IMR-90 (cell line): ENCODE results near the gene RSAD1. TPM values are rescaled to one million over a fixed set of nuclear protein-coding genes. Genes with fewer than 3 reads are reported as not detected.

Source experiments
- ATAC-seq: fragments of 200-7000 bp; cut with Tn5 transposase; 2 replicates; pipeline ENCODE4 v1.9.1; 2020; ENCODE audit warnings: low read depth, mild to moderate bottlenecking, moderate library complexity
- BruUV-seq: library from RNA; stranded (reverse); fragments of 400-500 nt; replicated peaks from 2 replicates; lab custom pipeline; 2021; lab: Mats Ljungman, UMichigan
- CTCF ChIA-PET: fragments of 300-600 bp; formaldehyde crosslinking; extraction: SDS; loops from one replicate; lab custom pipeline; 2021; ENCODE audit warnings: antibody characterized with exemption; lab: Yijun Ruan, JAX
- POLR2A ChIA-PET: fragments of 300-600 bp; sonication (Branson Sonifier 250); formaldehyde crosslinking; loops from one replicate; lab custom pipeline; 2022; ENCODE audit warnings: antibody characterized with exemption; ENCODE audit not compliant: unreplicated experiment; lab: Charles Lee
- DNase-seq: peaks from one replicate; pipeline ENCODE4 v3.0.0; 2013
- H2AFZ ChIP-seq: replicated peaks from 2 replicates; pipeline ENCODE3; 2013; ENCODE audit warnings: low read length, mild to moderate bottlenecking; ENCODE audit not compliant: poor library complexity
- H2AK5ac ChIP-seq: 2 replicates; pipeline ENCODE4 v1.6.1; 2013; ENCODE audit warnings: low read depth, low read length, inconsistent platforms
- H2AK9ac ChIP-seq: replicated peaks from 2 replicates; pipeline ENCODE3; 2013; ENCODE audit warnings: mild to moderate bottlenecking, low read depth, low read length, moderate library complexity; ENCODE audit not compliant: poor library complexity
- H2BK120ac ChIP-seq: 2 replicates; pipeline ENCODE4 v1.6.1; 2013; ENCODE audit warnings: low read depth, low read length, inconsistent platforms
- H2BK15ac ChIP-seq: 3 replicates; pipeline ENCODE4 v1.6.1; 2013; ENCODE audit warnings: low read depth, low read length, inconsistent platforms
- H2BK20ac ChIP-seq: 2 replicates; pipeline ENCODE4 v1.6.1; 2013; ENCODE audit warnings: low read depth, mild to moderate bottlenecking, inconsistent platforms, low read length, moderate library complexity
- H2BK5ac ChIP-seq: 2 replicates; pipeline ENCODE4 v1.6.1; 2013; ENCODE audit warnings: mild to moderate bottlenecking, low read depth, low read length, inconsistent platforms; ENCODE audit not compliant: poor library complexity, severe bottlenecking
- H3K14ac ChIP-seq: replicated peaks from 2 replicates; pipeline ENCODE4 v1.6.1; 2013; ENCODE audit warnings: low read depth, low read length, inconsistent platforms
- H3K18ac ChIP-seq: 2 replicates; pipeline ENCODE4 v1.6.1; 2013; ENCODE audit warnings: low read depth, low read length, control low read depth
- H3K23ac ChIP-seq: 2 replicates; pipeline ENCODE4 v1.6.1; 2013; ENCODE audit warnings: low read depth, low read length, inconsistent platforms
- H3K27ac ChIP-seq: 2 replicates; pipeline ENCODE4 v1.5.1; 2013; ENCODE audit warnings: mild to moderate bottlenecking, control low read depth, low read length; ENCODE audit not compliant: insufficient read depth
- H3K27me3 ChIP-seq: 2 replicates; pipeline ENCODE4 v1.6.1; 2013; ENCODE audit warnings: low read length; ENCODE audit not compliant: control insufficient read depth, insufficient read depth
- H3K36me3 ChIP-seq: 2 replicates; pipeline ENCODE4 v1.6.1; 2013; ENCODE audit warnings: low read length, mixed read lengths; ENCODE audit not compliant: control insufficient read depth, insufficient read depth
- H3K4ac ChIP-seq: 2 replicates; pipeline ENCODE4 v1.6.1; 2013; ENCODE audit warnings: low read depth, low read length, inconsistent platforms
- H3K4me1 ChIP-seq: 2 replicates; pipeline ENCODE4 v1.6.1; 2013; ENCODE audit warnings: low read length, mixed read lengths; ENCODE audit not compliant: control insufficient read depth, insufficient read depth
- H3K4me2 ChIP-seq: 2 replicates; pipeline ENCODE4 v1.6.1; 2013; ENCODE audit warnings: low read depth, mild to moderate bottlenecking, control low read depth, low read length, moderate library complexity
- H3K4me3 ChIP-seq: 2 replicates; pipeline ENCODE4 v1.5.1; 2013; ENCODE audit warnings: low read depth, mild to moderate bottlenecking, control low read depth, low read length, moderate library complexity; ENCODE audit not compliant: insufficient read depth
- H3K56ac ChIP-seq: 2 replicates; pipeline ENCODE4 v1.6.1; 2013; ENCODE audit warnings: low read length, inconsistent platforms; ENCODE audit not compliant: insufficient read depth; ENCODE audit errors: extremely low read depth
- H3K79me1 ChIP-seq, 2 experiments: 2 replicates each; pipeline ENCODE4 v1.6.1; 2013; ENCODE audit warnings: low read length in 2 of 2, inconsistent platforms in 1 of 2, low read depth in 1 of 2
- H3K9ac ChIP-seq: 2 replicates; pipeline ENCODE4 v1.6.1; 2013; ENCODE audit warnings: low read depth, low read length, control low read depth
- H3K9me1 ChIP-seq: 2 replicates; pipeline ENCODE4 v1.6.1; 2013; ENCODE audit warnings: low read length, inconsistent platforms; ENCODE audit not compliant: insufficient read depth
- H3K9me3 ChIP-seq: 2 replicates; pipeline ENCODE4 v1.6.1; 2013; ENCODE audit warnings: low read length; ENCODE audit not compliant: control insufficient read depth, insufficient read depth
- H4K20me1 ChIP-seq: 2 replicates; pipeline ENCODE4 v1.6.1; 2013; ENCODE audit warnings: low read length, inconsistent platforms; ENCODE audit not compliant: insufficient read depth
- H4K5ac ChIP-seq: 2 replicates; pipeline ENCODE4 v1.6.1; 2013; ENCODE audit warnings: mild to moderate bottlenecking, low read depth, low read length, control low read depth
- H4K8ac ChIP-seq, 2 experiments: 2 replicates each; pipeline ENCODE4 v1.6.1; 2013; ENCODE audit warnings: low read depth in 2 of 2, low read length in 2 of 2, control low read depth in 1 of 2, inconsistent platforms in 1 of 2
- H4K91ac ChIP-seq: 2 replicates; pipeline ENCODE4 v1.6.1; 2013; ENCODE audit warnings: low read depth, low read length, inconsistent platforms; ENCODE audit not compliant: insufficient read depth
- MAFK ChIP-seq: IDR thresholded peaks from 2 replicates; pipeline ENCODE4 v1.6.1; 2012; ENCODE audit warnings: low read depth, low read length, improper control_type of control experiment
- RCOR1 ChIP-seq: IDR thresholded peaks from 2 replicates; pipeline ENCODE4 v1.6.1; 2012; ENCODE audit warnings: mild to moderate bottlenecking, low read length, improper control_type of control experiment; ENCODE audit not compliant: insufficient replicate concordance
- SMC3 ChIP-seq: fragments of 150-350 bp; IDR thresholded peaks from 2 replicates; pipeline ENCODE4 v1.6.1; 2016; ENCODE audit warnings: low read depth, mild to moderate bottlenecking, antibody characterized with exemption, low read length, moderate library complexity
- WGBS, 2 experiments: methylation state at CpG; one replicate each; pipeline versions ENCODE4 v1.1.5 to v1.1.7; 2013; ENCODE audit warnings: missing lambda C conversion rate in 2 of 2; ENCODE audit not compliant: insufficient read length in 1 of 2; ENCODE audit errors: extremely low coverage in 2 of 2; 5-methylcytosine and 5-hydroxymethylcytosine counted together
- dilution Hi-C: fragments of 300-500 bp; cut with HindIII; formaldehyde crosslinking; loops from one replicate; pipeline ENCODE4 v1.14.3; 2018; ENCODE audit warnings: low sequenced_read_pairs; ENCODE audit not compliant: unreplicated experiment
- in situ Hi-C: fragments of 300-500 bp; cut with MboI; formaldehyde crosslinking; loops from 3 replicates; pipeline ENCODE4 v1.14.3; 2019; ENCODE audit warnings: low sequenced_read_pairs, inconsistent platforms, mixed read lengths
- intact Hi-C: fragments of 100-400 bp; cut with micrococcal nuclease; formaldehyde crosslinking; loops from 2 replicates; pipeline ENCODE4 v1.10.0; 2022
- polyA plus RNA-seq, 3 experiments: library from polyadenylated mRNA; depleted of rRNA; stranded (reverse); fragments of >200 nt; gene quantifications; 2 replicates each; pipeline ENCODE4 v1.2.3, GENCODE V29; 2012; ENCODE audit warnings: low replicate concordance in 1 of 3
- total RNA-seq: library from RNA; depleted of rRNA; stranded (reverse); fragments of >200 nt; gene quantifications from 2 replicates; pipeline ENCODE4 v1.2.3, GENCODE V29; 2012
- TF ChIP-seq, protein P1 (sequence below): fragments of 150-350 bp; IDR thresholded peaks from 2 replicates; pipeline ENCODE4 v1.6.1; 2017; ENCODE audit warnings: mild to moderate bottlenecking, antibody characterized with exemption, low read length, low read depth

The RSAD1 gene
- total and polyA plus RNA-seq, 2 of the 4 experiments (the other 2 are of a cell fraction) = 10.8 to 19.2 TPM

- TF ChIP-seq MAFK = no peak
Measured at GRCh38 chr17:50514936-50515702, 36.5 kb downstream of the RSAD1 start (continued).

GRCh38 chr17:50517011-50517410 lies 38.4 kb downstream of the RSAD1 start:
- no peak overlapping the region for H2AK5ac ChIP-seq
- ChIA-PET POLR2A (no interaction called here), CTCF (no interaction called here)
- H3K36me3 ChIP-seq = no peaks in the 10 kb centered on the region
- no peak overlapping the region for H3K4me3 ChIP-seq
- H4K91ac ChIP-seq = no peak overlapping the region
- in situ Hi-C loops (no loop called here), dilution Hi-C loops (no loop called here), intact Hi-C loops (no loop called here)
- H2AFZ ChIP-seq = no peak overlapping the region
- DNase-seq (no peak), ATAC-seq (no peak)
- H3K56ac ChIP-seq = no peak overlapping the region
- H2BK5ac ChIP-seq = no peak overlapping the region
- H2BK15ac ChIP-seq = no peak overlapping the region
- H2BK120ac ChIP-seq = no peak overlapping the region
- H3K18ac ChIP-seq = no peak overlapping the region
- no peak overlapping the region for H3K4ac ChIP-seq
- no peaks in the 10 kb centered on the region for H4K20me1 ChIP-seq
- no peak overlapping the region for H4K5ac ChIP-seq
- no peak overlapping the region for H3K23ac ChIP-seq
- peaks cover 2% of the 10 kb centered on the region for H3K4me1 ChIP-seq
- H3K14ac ChIP-seq = no peak overlapping the region
- H3K9ac ChIP-seq = no peak overlapping the region
- no peak overlapping the region for H3K27ac ChIP-seq
- no peak overlapping the region for H3K4me2 ChIP-seq
- WGBS, 2 experiments = no CpG with 5 or more reads among the region's 4 CpGs
- no peaks in the 10 kb centered on the region for H3K79me1 ChIP-seq
- no peak overlapping the region for H4K8ac ChIP-seq
- TF ChIP-seq SMC3 (no peak), RCOR1 (no peak)
- TF ChIP-seq, protein P1, sequence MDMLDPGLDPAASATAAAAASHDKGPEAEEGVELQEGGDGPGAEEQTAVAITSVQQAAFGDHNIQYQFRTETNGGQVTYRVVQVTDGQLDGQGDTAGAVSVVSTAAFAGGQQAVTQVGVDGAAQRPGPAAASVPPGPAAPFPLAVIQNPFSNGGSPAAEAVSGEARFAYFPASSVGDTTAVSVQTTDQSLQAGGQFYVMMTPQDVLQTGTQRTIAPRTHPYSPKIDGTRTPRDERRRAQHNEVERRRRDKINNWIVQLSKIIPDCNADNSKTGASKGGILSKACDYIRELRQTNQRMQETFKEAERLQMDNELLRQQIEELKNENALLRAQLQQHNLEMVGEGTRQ = no peak
- peaks cover 10% of the 10 kb centered on the region for H3K27me3 ChIP-seq
- H3K9me3 ChIP-seq = no peaks in the 10 kb centered on the region
- BruUV-seq = no TSS peak
- H2BK20ac ChIP-seq = no peak overlapping the region
- no peaks in the 10 kb centered on the region for H3K9me1 ChIP-seq
- H2AK9ac ChIP-seq = no peak overlapping the region
